Bronchial epithelial cell (primary cell): ENCODE measurements around the gene LSP1. TPM values are rescaled to one million over a fixed set of nuclear protein-coding genes. Genes with fewer than 3 reads are reported as not detected.
"Not testable (repeated sequence)": the region's sequence is repeated elsewhere in the genome, so short reads cannot be mapped to it uniquely, and the experiment has no call there.

Experiments
- DNase-seq: peaks from one replicate; pipeline ENCODE4 v3.0.0-alpha.2; 2010; ENCODE audit warnings: low read depth
- FAIRE-seq: peaks from 2 replicates; lab custom pipeline; 2011; peaks lifted over from hg19 to GRCh38; lab: Jason Lieb, UNC
- H3K27me3 ChIP-seq: 2 replicates; pipeline ENCODE4 v1.5.1; 2011; ENCODE audit warnings: low read length; ENCODE audit not compliant: control insufficient read depth, insufficient read depth
- H3K36me3 ChIP-seq: 2 replicates; pipeline ENCODE4 v1.5.1; 2011; ENCODE audit warnings: low read length; ENCODE audit not compliant: control insufficient read depth, insufficient read depth
- H3K4me3 ChIP-seq: 2 replicates; pipeline ENCODE4 v1.5.1; 2011; ENCODE audit warnings: mild to moderate bottlenecking, low read depth, low read length, control low read depth
- CTCF ChIP-seq: IDR thresholded peaks from 2 replicates; pipeline ENCODE4 v1.5.1; 2011; ENCODE audit warnings: mild to moderate bottlenecking, moderate library complexity, low read length, control low read depth, inconsistent platforms; ENCODE audit not compliant: insufficient read depth, severe bottlenecking
- total RNA-seq: library from RNA; depleted of rRNA; stranded (reverse); fragments of >200 nt; gene quantifications from 2 replicates; pipeline ENCODE4 v1.2.1, GENCODE V29; 2014

Gene LSP1
- total RNA-seq, result 0.26 TPM in 2 replicates

GRCh38 chr11:1852877-1853276 lies at the start of gene LSP1:
Gene LSP1, plus strand, starts transcription at chr11:1853084. Its CDS starts 61 bp downstream, at chr11:1853145.
- no peak for FAIRE-seq
- DNase-seq, result no peak
- no peaks in the 10 kb centered on the region for H3K36me3 ChIP-seq
- TF ChIP-seq CTCF, result no peak
- H3K27me3 ChIP-seq, result peaks cover 4% of the 10 kb centered on the region
- H3K4me3 ChIP-seq, result no peak within 1 kb of the TSS

GRCh38 chr11:1803246-1803645 lies 49.6 kb upstream of the LSP1 start:
- DNase-seq, result no peak
- H3K4me3 ChIP-seq, result no peak overlapping the region
- no peaks in the 10 kb centered on the region for H3K36me3 ChIP-seq
- TF ChIP-seq CTCF, result no peak
- FAIRE-seq, result no peak
- no peaks in the 10 kb centered on the region for H3K27me3 ChIP-seq

- H3K36me3 ChIP-seq, H3K4me3 ChIP-seq, H3K27me3 ChIP-seq, FAIRE-seq, DNase-seq: not testable (repeated sequence)
Observed at GRCh38 chr11:1803835-1804519, 48.9 kb upstream of the LSP1 start.

DNA sequence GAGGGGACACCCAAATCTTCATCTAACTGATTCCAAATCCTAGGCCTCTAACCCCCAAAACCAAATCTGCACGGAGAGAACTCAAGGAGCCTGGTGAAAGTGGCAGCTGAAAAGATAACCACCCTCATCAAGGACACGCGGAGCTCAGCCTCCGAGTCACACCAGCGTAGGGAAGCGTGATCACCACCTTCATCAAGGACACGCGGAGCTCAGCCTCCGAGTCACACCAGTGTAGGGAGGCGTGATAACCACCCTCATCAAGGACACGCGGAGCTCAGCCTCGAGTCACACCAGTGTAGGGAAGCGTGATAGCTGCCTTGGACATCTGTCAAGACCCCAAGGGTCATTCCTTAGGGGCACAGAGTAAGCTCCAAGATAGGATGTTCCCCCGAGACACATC lies 47.4 kb upstream of the LSP1 start:
- FAIRE-seq, result peak; percentile 18
- DNase-seq, result no peak
- Histone ChIP-seq H3K27me3 (no peaks in the 10 kb centered on the region), H3K36me3 (no peaks in the 10 kb centered on the region), H3K4me3 (no peak overlapping the region)
- TF ChIP-seq CTCF, result no peak

GRCh38 chr11:1807264-1807995 lies 45.5 kb upstream of the LSP1 start:
- H3K27me3 ChIP-seq, result no peaks in the 10 kb centered on the region
- no peak for TF ChIP-seq CTCF
- H3K4me3 ChIP-seq, result no peak overlapping the region
- no peaks in the 10 kb centered on the region for H3K36me3 ChIP-seq
- FAIRE-seq, result no peak
- DNase-seq, result no peak

GRCh38 chr11:1810761-1811160 lies 42.1 kb upstream of the LSP1 start:
- peak; percentile 20 for DNase-seq
- peak; percentile 60 for FAIRE-seq
- Histone ChIP-seq H3K27me3 (no peaks in the 10 kb centered on the region), H3K4me3 (no peak overlapping the region), H3K36me3 (no peaks in the 10 kb centered on the region)
- no peak for TF ChIP-seq CTCF
